GM12878 (cell line): ENCODE measurements around the gene S100A7. TPM values are rescaled to one million over a fixed set of nuclear protein-coding genes. Genes with fewer than 3 reads are reported as not detected.

Source experiments
- ATAC-seq: fragments of 200-7000 bp; cut with Tn5 transposase; 3 replicates; pipeline ENCODE4 v1.9.1; 2020; ENCODE audit warnings: mild to moderate bottlenecking, moderate library complexity
- BruUV-seq: library from RNA; stranded (reverse); fragments of 400-500 nt; replicated peaks from 2 replicates; lab custom pipeline; 2021; lab: Mats Ljungman, UMichigan
- CTCF ChIA-PET: fragments of 300-600 bp; sonication (Branson Sonifier 250); formaldehyde crosslinking; extraction: SDS; loops from one replicate; lab custom pipeline; 2021; ENCODE audit warnings: inconsistent platforms; lab: Yijun Ruan, JAX
- POLR2A ChIA-PET: fragments of 350-600 bp; formaldehyde crosslinking; extraction: SDS; loops from one replicate; lab custom pipeline; 2021; ENCODE audit warnings: inconsistent platforms; lab: Charles Lee
- RAD21 ChIA-PET: fragments of 300-600 bp; sonication (Branson Sonifier 250); formaldehyde crosslinking; loops from one replicate; lab custom pipeline; 2023; ENCODE audit warnings: antibody characterized with exemption; ENCODE audit not compliant: unreplicated experiment; lab: Charles Lee
- SMC1A ChIA-PET: fragments of 300-600 bp; sonication (Branson Sonifier 250); formaldehyde crosslinking; loops from one replicate; lab custom pipeline; 2023; ENCODE audit not compliant: unreplicated experiment, uncharacterized antibody; lab: Charles Lee
- DNase-seq: peaks from one replicate; pipeline ENCODE4 v3.0.0-alpha.2; 2011; ENCODE audit warnings: low read depth, low spot score
- FAIRE-seq: peaks from 3 replicates; lab custom pipeline; 2011; peaks lifted over from hg19 to GRCh38; lab: Jason Lieb, UNC
- H2AFZ ChIP-seq: 2 replicates; pipeline ENCODE4 v1.6.0; 2011; ENCODE audit warnings: low read depth, low read length, control low read depth; ENCODE audit not compliant: control insufficient read depth
- H3K27ac ChIP-seq: 2 replicates; pipeline ENCODE4 v1.5.1; 2011; ENCODE audit warnings: control low read depth; ENCODE audit not compliant: control insufficient read depth, insufficient read depth
- H3K27me3 ChIP-seq, 2 experiments: replicated peaks in 1 of 2; 2 replicates each; pipeline versions ENCODE4 v1.6.0 to v1.6.1; 2011; ENCODE audit warnings: low read length in 1 of 2; ENCODE audit not compliant: control insufficient read depth in 2 of 2, insufficient read depth in 2 of 2
- H3K36me3 ChIP-seq, 2 experiments: 2 replicates each; pipeline ENCODE4 v1.5.1; 2011; ENCODE audit warnings: low read length in 1 of 2; ENCODE audit not compliant: control insufficient read depth in 2 of 2, insufficient read depth in 2 of 2
- H3K4me1 ChIP-seq: 2 replicates; pipeline ENCODE4 v1.6.1; 2011; ENCODE audit warnings: mild to moderate bottlenecking, low read length, moderate library complexity, mixed read lengths; ENCODE audit not compliant: control insufficient read depth, insufficient read depth
- H3K4me2 ChIP-seq: 2 replicates; pipeline ENCODE4 v1.6.0; 2011; ENCODE audit warnings: control low read depth; ENCODE audit not compliant: control insufficient read depth, insufficient read depth
- H3K4me3 ChIP-seq: fragments of 200-600 bp; sonication (generic); 2 replicates; pipeline ENCODE4 v1.5.1; 2016
- H3K79me2 ChIP-seq: 2 replicates; pipeline ENCODE4 v1.6.0; 2011; ENCODE audit warnings: low read length; ENCODE audit not compliant: control insufficient read depth, insufficient read depth
- H3K9ac ChIP-seq: 2 replicates; pipeline ENCODE4 v1.8.0; 2011; ENCODE audit warnings: low read length, control low read depth, mixed read lengths; ENCODE audit not compliant: control insufficient read depth, insufficient read depth
- H3K9me3 ChIP-seq: replicated peaks from 3 replicates; pipeline ENCODE4 v1.5.1; 2011; ENCODE audit warnings: mild to moderate bottlenecking, low read length; ENCODE audit not compliant: control insufficient read depth, insufficient read depth
- H4K20me1 ChIP-seq: 2 replicates; pipeline ENCODE4 v1.6.0; 2011; ENCODE audit not compliant: control insufficient read depth, insufficient read depth
- MYC ChIP-seq: IDR thresholded peaks from 2 replicates; pipeline ENCODE4 v1.6.1; 2011; ENCODE audit warnings: mild to moderate bottlenecking, low read length, moderate library complexity, inconsistent platforms; ENCODE audit not compliant: insufficient read depth, insufficient replicate concordance, insufficient read length, severe bottlenecking
- NR2C2 ChIP-seq: IDR thresholded peaks from 2 replicates; pipeline ENCODE4 v1.6.1; 2011; ENCODE audit warnings: borderline replicate concordance, low read depth; ENCODE audit not compliant: control insufficient read depth, insufficient read length
- NR2F1 ChIP-seq: fragments of 450-650 bp; conservative IDR thresholded peaks from 2 replicates; pipeline ENCODE4 v1.6.1; 2017; ENCODE audit warnings: mild to moderate bottlenecking
- PAX5 ChIP-seq: IDR thresholded peaks from 2 replicates; pipeline ENCODE4 v1.6.1; 2011; ENCODE audit warnings: low read depth, low read length, borderline replicate concordance
- SMARCA5 ChIP-seq: fragments of 450-650 bp; IDR thresholded peaks from 2 replicates; pipeline ENCODE4 v1.6.1; 2017; ENCODE audit warnings: mild to moderate bottlenecking
- SPI1 ChIP-seq: IDR thresholded peaks from 2 replicates; pipeline ENCODE4 v1.6.1; 2011; ENCODE audit warnings: low read depth, mild to moderate bottlenecking, low read length, moderate library complexity, borderline replicate concordance; ENCODE audit not compliant: insufficient read depth
- WGBS: methylation state at CpG from one replicate; pipeline ENCODE4 v1.1.6; 2016; ENCODE audit warnings: low lambda C conversion rate; ENCODE audit not compliant: insufficient replicate concordance, insufficient coverage; ENCODE audit errors: missing lambda C conversion rate; 5-methylcytosine and 5-hydroxymethylcytosine counted together
- in situ Hi-C: fragments of 300-500 bp; cut with MboI; formaldehyde crosslinking; loops from 9 replicates; pipeline ENCODE4 v1.14.3; 2018; ENCODE audit warnings: mixed read lengths
- intact Hi-C: fragments of 100-400 bp; cut with micrococcal nuclease; formaldehyde crosslinking; loops from one replicate; pipeline ENCODE4 v1.14.2; 2022; ENCODE audit not compliant: unreplicated experiment
- polyA plus RNA-seq, 11 experiments: library from polyadenylated mRNA; depleted of rRNA in 4 of 11; unstranded in 6 of 11; stranded (reverse) in 5 of 11; fragments of >200 nt; fragmentation: Nextera tagmentation in 4 of 11; fragmentation: Illumina TruSeq in 1 of 11; extraction: Ambion mirVana in 4 of 11; extraction: Trizol in 1 of 11; gene quantifications; 1 replicate in 1 of 11; 2 replicates in 10 of 11; pipeline versions ENCODE4 v1.2.1 to v1.2.3, GENCODE V29; 2011 to 2016; ENCODE audit warnings: inconsistent platforms in 2 of 11, missing spikeins in 2 of 11, low read depth in 1 of 11
- total RNA-seq, 4 experiments: library from RNA; depleted of rRNA in 3 of 4; stranded (reverse); fragments of >200 nt in 3 of 4; fragmentation: Illumina TruSeq in 1 of 4; extraction: Trizol in 1 of 4; gene quantifications; 2 replicates each; pipeline versions ENCODE4 v1.2.1 to v1.2.3, GENCODE V29; 2013 to 2021

S100A7 gene
- total and polyA plus RNA-seq, 10 of the 15 experiments (the other 5 are each of a cell fraction or from before 2014, with no cell fraction given): not detected

DNA sequence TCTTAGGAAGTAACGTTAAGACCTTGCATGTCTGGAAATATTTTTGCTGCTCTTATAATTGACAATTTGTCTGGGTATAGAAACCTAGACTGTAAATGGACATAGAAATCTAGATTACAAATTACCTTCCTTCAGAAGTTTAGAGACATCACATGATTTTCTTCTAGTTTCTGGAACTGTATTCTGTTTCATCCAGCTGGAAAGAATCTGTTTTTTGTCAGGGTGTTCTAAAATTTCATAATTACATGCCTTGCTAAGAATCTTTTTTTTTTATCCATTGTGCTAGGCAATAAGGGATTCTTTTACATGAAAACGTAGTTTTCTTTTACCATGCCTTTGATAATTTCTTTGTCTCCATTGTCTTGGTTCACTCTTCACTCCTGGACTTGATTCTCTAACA is 20.7 kb upstream of the S100A7 start:
- H3K27ac ChIP-seq: no peak overlapping the region
- ChIA-PET SMC1A (no interaction called here), CTCF (no interaction called here), POLR2A (no interaction called here), RAD21 (no interaction called here)
- 0% methylated on average over 2 of the region's 2 CpGs for WGBS
- no peak for ATAC-seq
- no peaks in the 10 kb centered on the region for H3K36me3 ChIP-seq
- no peak overlapping the region for H3K9ac ChIP-seq
- no peaks in the 10 kb centered on the region for H4K20me1 ChIP-seq
- no peak overlapping the region for H2AFZ ChIP-seq
- no peak overlapping the region for H3K4me3 ChIP-seq
- H3K4me2 ChIP-seq: no peak overlapping the region
- DNase-seq: no peak
- FAIRE-seq: no peak
- BruUV-seq: no TSS peak
- no peak for TF ChIP-seq NR2C2
- no peak for TF ChIP-seq SMARCA5
- no peak for TF ChIP-seq SPI1
- H3K27me3 ChIP-seq: peaks cover 0 to 4% of the 10 kb centered on the region in 2 experiments
- H3K79me2 ChIP-seq: no peaks in the 10 kb centered on the region
- no peaks in the 10 kb centered on the region for H3K4me1 ChIP-seq
- no peaks in the 10 kb centered on the region for H3K9me3 ChIP-seq
- intact Hi-C loops: no loop called here
- in situ Hi-C loops: no loop called here

DNA sequence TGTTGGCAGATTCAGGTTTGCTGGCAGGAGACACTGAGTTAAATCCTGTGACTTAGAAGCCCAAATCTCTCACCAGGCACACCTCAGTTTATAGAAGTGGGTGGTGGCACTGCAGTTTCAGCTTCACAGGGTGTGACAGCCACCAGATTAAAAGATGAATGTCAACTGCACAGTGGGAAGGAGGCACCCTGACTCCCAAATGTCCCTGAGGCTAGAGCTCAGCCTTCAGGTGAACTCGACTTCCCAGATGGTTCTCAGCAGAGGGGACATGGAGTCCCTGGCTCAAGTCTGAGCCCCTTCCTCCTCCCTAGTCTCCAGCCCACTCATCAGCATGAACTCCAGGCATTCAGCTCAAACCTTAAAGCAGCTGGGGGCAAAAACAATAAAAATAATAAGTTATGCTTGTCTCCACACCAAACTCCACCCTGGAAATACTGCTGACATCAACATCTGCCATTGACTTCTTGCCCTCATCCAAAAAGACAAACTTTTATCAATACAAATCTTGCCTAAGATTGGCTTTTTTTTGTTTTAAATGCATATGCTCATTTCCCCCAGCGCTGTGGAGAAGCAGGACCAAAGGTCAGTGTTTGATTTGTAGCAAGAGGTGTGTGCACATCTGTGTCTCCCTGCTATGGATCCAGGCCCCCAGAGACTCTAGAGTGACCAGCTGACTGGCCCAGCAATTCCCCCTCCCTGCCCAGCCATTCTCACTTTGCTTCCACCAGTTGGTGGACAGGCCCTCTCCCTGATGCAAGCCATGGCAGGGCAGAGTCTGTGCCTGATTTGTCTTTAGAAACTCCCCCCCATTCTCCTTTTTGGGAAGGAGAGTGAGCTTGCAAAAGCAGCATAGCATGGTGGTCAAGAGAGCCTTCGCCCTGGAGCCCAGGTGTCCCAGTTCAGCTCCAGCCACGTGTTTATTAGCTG is 18.5 kb upstream of the S100A7 start:
- SMC1A ChIA-PET: interaction anchor here (0.8 kb wide), 1 partner anchor 24 kb away, joined by 4 read pairs; no protein-coding TSS in a partner anchor
- ATAC-seq: no peak
- 2% methylated on average over 4 of the region's 4 CpGs for WGBS
- Histone ChIP-seq H3K79me2 (no peaks in the 10 kb centered on the region), H3K27me3 (peaks cover 0 to 3% of the 10 kb centered on the region in 2 experiments; a peak in 3 of 4 replicates), H3K9ac (no peak overlapping the region), H3K36me3 (no peaks in the 10 kb centered on the region), H3K9me3 (no peaks in the 10 kb centered on the region), H3K4me3 (no peak overlapping the region), H3K27ac (no peak overlapping the region), H2AFZ (no peak overlapping the region), H3K4me2 (no peak overlapping the region), H3K4me1 (no peaks in the 10 kb centered on the region), H4K20me1 (no peaks in the 10 kb centered on the region)
- FAIRE-seq: no peak
- CTCF ChIA-PET: interaction anchor here (1.0 to 1.8 kb wide), 4 partner anchors 13 to 97 kb away, joined by 3 to 9 read pairs (median 4); no protein-coding TSS in a partner anchor
- TF ChIP-seq PAX5 (no peak), NR2F1 (no peak), MYC (no peak)
- DNase-seq: no peak
- POLR2A ChIA-PET: no interaction called here
- in situ Hi-C loops (no loop called here), intact Hi-C loops (no loop called here)
- RAD21 ChIA-PET: no interaction called here
- no TSS peak for BruUV-seq
